Gastrocnemius medialis (tissue), 4 donors: ENCODE data around the gene ADD2. TPM values are rescaled to one million over a fixed set of nuclear protein-coding genes. Genes with fewer than 3 reads are reported as not detected.

Experiments used
- ATAC-seq, 2 donors: fragments of 150-250 bp; one replicate each; pipeline ENCODE4 v1.9.1; 2016
- DNase-seq, 2 donors: peaks; one replicate each; pipeline ENCODE4 v3.0.0-alpha.2; 2019
- H3K27ac ChIP-seq, 4 donors: fragments of 200-600 bp; sonication (generic); 1 replicate in 1 of 4; 2 replicates in 3 of 4; pipeline ENCODE4 v1.5.1; 2016 to 2018; ENCODE audit warnings: mild to moderate bottlenecking in 2 of 4, moderate library complexity in 1 of 4
- H3K27me3 ChIP-seq, 3 donors: fragments of 200-600 bp; sonication (generic) in 2 of 3; 1 replicate in 1 of 3; 2 replicates in 2 of 3; pipeline versions ENCODE4 v1.5.1 to v1.6.0; 2016 to 2019; ENCODE audit warnings: mild to moderate bottlenecking in 1 of 3, moderate library complexity in 1 of 3
- H3K36me3 ChIP-seq, 2 donors: fragments of 200-600 bp; sonication (generic) in 1 of 2; one replicate each; pipeline ENCODE4 v1.5.1; 2017 to 2018
- H3K4me1 ChIP-seq, 2 donors: fragments of 200-600 bp; sonication (generic) in 1 of 2; one replicate each; pipeline ENCODE4 v1.5.1; 2016 to 2017; ENCODE audit warnings: mild to moderate bottlenecking in 2 of 2
- H3K4me3 ChIP-seq, 4 donors: fragments of 200-600 bp; sonication (generic) in 3 of 4; 1 replicate in 1 of 4; 2 replicates in 3 of 4; pipeline ENCODE4 v1.5.1; 2016 to 2019; ENCODE audit warnings: mild to moderate bottlenecking in 2 of 4
- H3K9me3 ChIP-seq, 3 donors: fragments of 200-600 bp; sonication (generic) in 2 of 3; 1 replicate in 1 of 3; 2 replicates in 2 of 3; pipeline ENCODE4 v1.5.1; 2016 to 2019
- POLR2A ChIP-seq, 2 donors: fragments of 450-650 bp; IDR thresholded peaks; one replicate each; pipeline ENCODE4 v1.6.1; 2017; ENCODE audit warnings: antibody characterized with exemption in 2 of 2, mild to moderate bottlenecking in 2 of 2, moderate library complexity in 2 of 2
- in situ Hi-C, 4 donors: fragments of 200-750 bp; cut with MboI; loops; one replicate each; pipeline versions ENCODE4 v1.15.0 to v1.8.0; 2017; ENCODE audit warnings: low sequenced_read_pairs in 4 of 4
- intact Hi-C: fragments of 100-400 bp; cut with DNase I; formaldehyde crosslinking; loops from one replicate; pipeline ENCODE4 v1.15.1; 2023; ENCODE audit warnings: low total_unique reads
- total RNA-seq, 4 donors: library from RNA; depleted of rRNA; stranded (reverse); fragments of >200 nt; gene quantifications; one replicate each; pipeline versions ENCODE4 v1.1.0 to v1.2.3, GENCODE V29; 2016
- TF ChIP-seq, protein P1 (sequence below), 5 experiments: fragments of 450-650 bp in 3 of 5; fragments of 200-600 bp in 2 of 5; sonication (generic) in 2 of 5; IDR thresholded peaks in 4 of 5; conservative IDR thresholded peaks in 1 of 5; 1 replicate in 4 of 5; 2 replicates in 1 of 5; pipeline ENCODE4 v1.5.1; 2016 to 2019; ENCODE audit warnings: antibody characterized with exemption in 5 of 5, mild to moderate bottlenecking in 3 of 5, moderate library complexity in 3 of 5

Gene ADD2
- total RNA-seq, 4 donors from 2014 or later: 0.20 to 0.75 (median 0.48) TPM

GRCh38 chr2:70753031-70753430, 15.0 kb downstream of the ADD2 start:
- intact Hi-C loops: no loop called here

DNA sequence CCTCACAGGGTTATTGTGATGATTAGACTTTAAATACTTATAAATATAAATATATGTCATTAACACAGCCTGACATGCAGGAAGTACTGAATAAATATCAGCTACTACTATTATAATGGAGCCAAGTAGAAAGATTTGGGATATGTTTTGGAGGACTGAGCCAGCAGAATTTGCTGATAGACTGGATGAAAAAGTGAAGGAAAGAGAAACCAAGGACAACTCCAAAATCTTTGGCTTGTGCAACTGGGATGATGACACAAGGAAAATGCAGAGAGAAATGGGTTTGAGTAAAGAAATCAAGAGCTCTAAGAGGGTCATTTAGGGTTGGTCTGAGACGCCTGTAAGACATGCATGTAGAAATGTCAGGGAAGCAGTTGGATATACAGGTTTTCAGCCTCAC, 15.6 kb downstream of the ADD2 start:
- intact Hi-C loops (no loop called here), in situ Hi-C loops (no loop called here)
- DNase-seq (no peak), ATAC-seq (no peak)
- Histone ChIP-seq H3K4me3 (no peak overlapping the region), H3K4me1 (no peaks in the 10 kb centered on the region), H3K27me3 (peaks cover 0 to 9% (median 0%) of the 10 kb centered on the region in 3 donors), H3K9me3 (no peaks in the 10 kb centered on the region), H3K27ac (no peak overlapping the region), H3K36me3 (no peaks in the 10 kb centered on the region)
- TF ChIP-seq, protein P1, sequence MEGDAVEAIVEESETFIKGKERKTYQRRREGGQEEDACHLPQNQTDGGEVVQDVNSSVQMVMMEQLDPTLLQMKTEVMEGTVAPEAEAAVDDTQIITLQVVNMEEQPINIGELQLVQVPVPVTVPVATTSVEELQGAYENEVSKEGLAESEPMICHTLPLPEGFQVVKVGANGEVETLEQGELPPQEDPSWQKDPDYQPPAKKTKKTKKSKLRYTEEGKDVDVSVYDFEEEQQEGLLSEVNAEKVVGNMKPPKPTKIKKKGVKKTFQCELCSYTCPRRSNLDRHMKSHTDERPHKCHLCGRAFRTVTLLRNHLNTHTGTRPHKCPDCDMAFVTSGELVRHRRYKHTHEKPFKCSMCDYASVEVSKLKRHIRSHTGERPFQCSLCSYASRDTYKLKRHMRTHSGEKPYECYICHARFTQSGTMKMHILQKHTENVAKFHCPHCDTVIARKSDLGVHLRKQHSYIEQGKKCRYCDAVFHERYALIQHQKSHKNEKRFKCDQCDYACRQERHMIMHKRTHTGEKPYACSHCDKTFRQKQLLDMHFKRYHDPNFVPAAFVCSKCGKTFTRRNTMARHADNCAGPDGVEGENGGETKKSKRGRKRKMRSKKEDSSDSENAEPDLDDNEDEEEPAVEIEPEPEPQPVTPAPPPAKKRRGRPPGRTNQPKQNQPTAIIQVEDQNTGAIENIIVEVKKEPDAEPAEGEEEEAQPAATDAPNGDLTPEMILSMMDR (IDR thresholded peaks at IDR 0.05 in 4 of 5, conservative IDR thresholded peaks at IDR 0.05 in 1 of 5): no peak
- no peak for TF ChIP-seq POLR2A (IDR thresholded peaks at IDR 0.05)

More at GRCh38 chr2:70753031-70753430, 15.0 kb downstream of the ADD2 start:
- no peak overlapping the region for H3K27ac ChIP-seq
- no peaks in the 10 kb centered on the region for H3K9me3 ChIP-seq
- H3K36me3 ChIP-seq: no peaks in the 10 kb centered on the region
- H3K27me3 ChIP-seq: peaks cover 0 to 9% (median 0%) of the 10 kb centered on the region in 3 donors
- DNase-seq (no peak), ATAC-seq (no peak)
- in situ Hi-C loops: no loop called here
- no peak overlapping the region for H3K4me3 ChIP-seq
- no peak for TF ChIP-seq POLR2A (IDR thresholded peaks at IDR 0.05)
- no peaks in the 10 kb centered on the region for H3K4me1 ChIP-seq

DNA sequence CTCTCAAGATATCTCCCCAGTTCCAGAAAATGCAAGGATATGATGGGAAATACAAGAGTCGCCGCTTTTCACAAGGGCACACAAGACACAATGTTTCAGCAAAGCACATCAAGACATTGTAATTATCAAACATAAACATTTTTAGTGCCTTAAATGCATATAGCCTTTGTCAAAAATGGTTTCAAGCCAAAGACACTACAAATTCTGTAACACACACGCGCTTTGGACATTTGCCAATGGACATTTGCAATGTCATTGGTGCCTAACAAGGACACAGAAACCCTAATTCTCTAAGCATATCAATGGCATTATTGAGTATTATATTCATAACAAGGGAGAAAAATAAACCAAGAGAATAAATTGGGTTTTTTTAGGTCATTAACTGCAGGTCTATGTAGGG, 16.1 kb downstream of the ADD2 start:
- ATAC-seq (no peak), DNase-seq (no peak)
- peaks cover 0 to 9% (median 0%) of the 10 kb centered on the region in 3 donors for H3K27me3 ChIP-seq
- in situ Hi-C loops: no loop called here
- no peak for TF ChIP-seq POLR2A (IDR thresholded peaks at IDR 0.05)
- TF ChIP-seq, protein P1 (IDR thresholded peaks at IDR 0.05 in 4 of 5, conservative IDR thresholded peaks at IDR 0.05 in 1 of 5): no peak
- no peaks in the 10 kb centered on the region for H3K36me3 ChIP-seq
- H3K4me3 ChIP-seq: no peak overlapping the region
- intact Hi-C loops: no loop called here
- H3K4me1 ChIP-seq: no peaks in the 10 kb centered on the region
- H3K27ac ChIP-seq: no peak overlapping the region
- H3K9me3 ChIP-seq: no peaks in the 10 kb centered on the region

GRCh38 chr2:70750320-70750719, 17.7 kb downstream of the ADD2 start:
- TF ChIP-seq, protein P1 (IDR thresholded peaks at IDR 0.05 in 4 of 5, conservative IDR thresholded peaks at IDR 0.05 in 1 of 5): no peak
- no peak for TF ChIP-seq POLR2A (IDR thresholded peaks at IDR 0.05)
- Histone ChIP-seq H3K4me1 (no peaks in the 10 kb centered on the region), H3K27me3 (peaks cover 0 to 6% (median 0%) of the 10 kb centered on the region in 3 donors), H3K9me3 (no peaks in the 10 kb centered on the region), H3K36me3 (no peaks in the 10 kb centered on the region), H3K27ac (no peak overlapping the region), H3K4me3 (no peak overlapping the region)
- intact Hi-C loops (no loop called here), in situ Hi-C loops (no loop called here)
- DNase-seq (no peak), ATAC-seq (no peak)

DNA sequence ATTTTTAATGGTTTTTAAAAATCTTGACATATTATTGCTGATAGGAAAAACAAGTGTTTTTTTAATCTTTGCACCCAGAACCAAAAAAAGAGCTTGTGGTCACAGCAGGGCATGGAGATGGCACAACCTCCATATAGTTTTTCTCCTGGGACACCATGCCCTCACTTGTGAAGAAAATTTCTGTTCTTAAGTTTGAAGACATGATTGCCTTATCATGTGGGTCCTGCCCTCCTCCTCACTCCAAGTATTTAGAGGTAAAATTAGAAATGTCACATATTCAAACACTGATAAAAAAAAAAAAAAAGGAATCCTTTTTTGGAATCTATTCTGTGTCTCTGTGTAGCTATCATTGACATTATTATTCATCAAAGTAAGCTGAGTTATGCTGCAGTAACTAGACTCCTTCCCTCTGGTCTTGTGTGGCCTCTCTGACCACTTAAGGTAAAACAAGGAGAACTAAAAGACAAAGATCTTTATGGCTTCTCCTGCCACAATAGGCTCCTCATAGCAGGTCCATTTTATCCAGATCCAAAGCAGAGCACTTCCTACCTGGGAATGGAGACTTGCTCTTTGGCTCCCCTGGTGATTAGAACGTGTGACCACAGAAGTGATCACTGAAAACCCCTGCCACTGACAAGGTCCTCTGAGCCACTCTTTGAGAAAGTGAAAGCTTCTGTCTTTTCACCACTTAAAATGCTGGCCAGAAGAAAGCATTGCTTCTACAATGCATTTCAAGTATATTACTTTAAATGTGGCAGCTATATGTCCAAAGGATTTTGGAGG, 19.8 kb downstream of the ADD2 start:
- DNase-seq (no peak), ATAC-seq (no peak)
- Histone ChIP-seq H3K4me1 (no peaks in the 10 kb centered on the region), H3K27ac (no peak overlapping the region), H3K27me3 (no peaks in the 10 kb centered on the region), H3K36me3 (no peaks in the 10 kb centered on the region), H3K9me3 (no peaks in the 10 kb centered on the region), H3K4me3 (no peak overlapping the region)
- no peak for TF ChIP-seq POLR2A (IDR thresholded peaks at IDR 0.05)
- in situ Hi-C loops: no loop called here
- intact Hi-C loops: no loop called here
